ENCODE data around the gene JPH3.

JPH3 gene

DNA sequence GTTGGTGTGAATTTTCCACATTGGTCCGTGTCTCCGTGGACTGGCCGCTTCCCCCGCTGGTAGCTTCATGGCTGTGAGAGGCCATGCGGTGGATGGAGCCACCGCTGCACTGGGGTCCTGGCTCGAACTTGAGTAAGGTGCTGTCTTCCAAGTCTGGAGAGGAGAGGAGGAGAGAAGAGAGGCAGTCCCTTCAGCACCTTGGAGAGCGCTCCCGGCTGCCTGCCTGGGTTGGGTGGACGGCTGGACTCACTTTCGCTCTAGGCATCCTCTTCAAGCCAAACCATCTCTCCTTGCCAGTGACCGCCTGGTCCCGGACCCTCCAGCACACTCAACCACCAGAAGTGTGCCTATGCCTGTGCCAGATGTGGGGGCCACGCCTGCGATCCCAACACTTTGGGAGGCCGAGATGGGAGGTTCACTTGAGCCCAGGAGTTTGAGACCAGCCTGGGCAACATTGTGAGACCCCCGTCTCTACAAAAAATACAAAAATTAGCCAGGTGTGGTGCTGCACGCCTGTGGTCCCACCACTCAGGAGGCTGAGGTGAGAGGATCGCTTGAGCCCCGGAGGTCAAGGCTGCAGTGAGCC, 6.2 kb downstream of the JPH3 start:
- H3K4me3 ChIP-seq (ENCODE audit: low read depth, low read length): no peak overlapping the region
- TF ChIP-seq CTCF (IDR thresholded peaks at IDR 0.05; ENCODE audit: borderline replicate concordance, insufficient read depth, low read depth, low read length): no peak

GRCh38 chr16:87610026-87610425, 7.7 kb downstream of the JPH3 start:
- no peak overlapping the region for H3K4me3 ChIP-seq (ENCODE audit: low read depth, low read length)
- TF ChIP-seq CTCF (IDR thresholded peaks at IDR 0.05; ENCODE audit: borderline replicate concordance, insufficient read depth, low read depth, low read length): no peak

GRCh38 chr16:87611456-87611855, 9.1 kb downstream of the JPH3 start:
- no peak for TF ChIP-seq CTCF (IDR thresholded peaks at IDR 0.05; ENCODE audit: borderline replicate concordance, insufficient read depth, low read depth, low read length)
- no peak overlapping the region for H3K4me3 ChIP-seq (ENCODE audit: low read depth, low read length)

- no peak overlapping the region for H3K4me3 ChIP-seq (ENCODE audit: low read depth, low read length)
- TF ChIP-seq CTCF (IDR thresholded peaks at IDR 0.05; ENCODE audit: borderline replicate concordance, insufficient read depth, low read depth, low read length): no peak
These were observed 11.7 kb downstream of the JPH3 start for GRCh38 chr16:87613961-87614360.

- no peak overlapping the region for H3K4me3 ChIP-seq (ENCODE audit: low read depth, low read length)
- no peak for TF ChIP-seq CTCF (IDR thresholded peaks at IDR 0.05; ENCODE audit: borderline replicate concordance, insufficient read depth, low read depth, low read length)
These were observed 13.3 kb downstream of the JPH3 start for GRCh38 chr16:87615621-87616041.

DNA sequence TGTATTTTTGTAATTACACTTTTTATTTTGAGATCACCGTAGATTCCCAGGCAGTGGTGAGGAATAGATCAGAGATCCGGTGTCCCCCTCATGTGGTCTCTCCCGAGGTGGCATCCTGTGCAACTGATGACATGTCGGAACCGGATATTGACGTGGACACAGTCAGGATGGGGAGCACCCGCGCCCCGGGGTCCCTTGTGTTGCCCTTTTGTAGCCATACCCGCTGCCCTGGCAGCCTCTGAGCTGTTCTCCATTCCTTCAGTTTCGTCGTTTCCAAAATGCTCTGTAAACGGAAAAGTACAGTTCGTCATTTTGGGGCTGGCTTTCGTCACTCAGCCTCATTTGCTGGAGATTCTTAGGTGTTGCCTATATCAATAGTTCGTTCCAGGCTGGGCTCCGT, 14.2 kb downstream of the JPH3 start:
- no peak overlapping the region for H3K4me3 ChIP-seq (ENCODE audit: low read depth, low read length)
- no peak for TF ChIP-seq CTCF (IDR thresholded peaks at IDR 0.05; ENCODE audit: borderline replicate concordance, insufficient read depth, low read depth, low read length)

DNA sequence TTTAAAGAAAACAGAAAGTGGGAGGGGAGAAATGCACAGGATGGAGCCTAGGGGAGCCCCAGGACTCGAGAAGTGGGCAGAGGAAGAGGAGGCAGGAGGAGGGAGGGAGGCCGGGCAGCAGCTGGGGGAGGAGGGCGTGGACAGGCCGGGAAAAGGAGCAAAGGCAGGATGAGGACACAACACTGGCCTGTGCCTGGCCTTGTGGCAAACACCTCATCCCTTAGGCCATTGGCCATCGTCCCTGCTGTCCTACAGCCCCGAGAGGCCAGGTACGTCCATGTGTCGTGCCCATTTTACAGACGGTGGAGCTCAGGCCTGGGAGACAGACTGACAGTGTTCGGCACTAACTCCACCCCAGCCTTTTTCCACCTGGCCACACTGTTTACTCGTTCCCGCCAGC, 15.9 kb downstream of the JPH3 start:
- no peak overlapping the region for H3K4me3 ChIP-seq (ENCODE audit: low read depth, low read length)
- TF ChIP-seq CTCF (IDR thresholded peaks at IDR 0.05; ENCODE audit: borderline replicate concordance, insufficient read depth, low read depth, low read length): no peak

All from GM12875 (cell line).